Renal cortex interstitium (tissue), 11 donors: Measurements from ENCODE around the gene C1QA. TPM values are rescaled to one million over a fixed set of nuclear protein-coding genes. Genes with fewer than 3 reads are reported as not detected.

Source experiments
- DNase-seq, 11 donors: peaks; one replicate each; pipeline ENCODE4 v3.0.0-alpha.2; 2013; ENCODE audit warnings: low read depth in 9 of 11, low spot score in 4 of 11; ENCODE audit errors: extremely low read depth in 1 of 11
- polyA plus RNA-seq, 3 donors: library from polyadenylated mRNA; unstranded; fragments of 120-200 nt; gene quantifications; one replicate each; pipeline ENCODE4 v1.2.1, GENCODE V29; 2013; ENCODE audit not compliant: insufficient read length in 3 of 3

The C1QA gene
- polyA plus RNA-seq, 3 donors = 8.3 to 20.8 (median 14.9) TPM

GRCh38 chr1:22602060-22602740, 34.2 kb upstream of the C1QA start:
- DNase-seq = no peak

DNA sequence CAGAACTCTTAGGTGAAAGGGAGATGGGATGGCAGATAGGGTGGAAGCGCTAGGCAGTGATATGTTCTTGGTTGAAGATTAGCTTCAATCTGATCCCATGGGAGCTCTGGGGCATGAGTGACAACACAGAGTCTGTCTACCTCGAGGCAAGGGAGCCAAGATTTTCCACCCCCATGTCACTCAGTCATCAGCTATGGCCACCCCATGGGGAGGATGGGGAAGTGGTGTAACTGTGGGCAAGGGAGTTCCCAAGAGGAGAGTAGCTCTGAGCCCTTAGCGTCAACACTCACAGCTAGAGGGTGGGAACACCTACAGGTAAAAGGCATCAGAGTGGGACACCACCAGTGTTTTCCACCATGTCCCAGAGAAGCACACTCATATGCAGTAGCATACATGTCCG, 30.3 kb upstream of the C1QA start:
- no peak for DNase-seq

DNA sequence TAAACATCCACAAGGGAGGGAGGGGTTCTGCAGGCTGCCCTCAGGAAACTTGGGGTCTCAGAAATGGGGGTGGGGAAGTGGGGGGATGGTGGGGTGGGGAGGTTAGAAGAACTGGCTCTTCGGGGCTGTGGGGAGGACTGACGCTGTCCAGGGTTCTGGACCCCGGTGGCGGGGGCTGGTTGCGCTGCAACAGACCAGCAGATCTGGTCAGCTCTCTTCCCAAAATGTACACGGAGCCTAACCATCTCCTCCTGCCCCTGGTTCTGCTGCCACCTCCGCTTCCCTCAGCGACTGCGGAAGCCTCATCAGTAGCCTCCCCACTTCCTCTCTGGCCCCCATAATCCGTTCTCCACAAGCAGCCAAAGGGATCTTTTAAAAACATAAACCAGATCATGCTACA, 29.3 kb upstream of the C1QA start:
- DNase-seq = no peak

DNA sequence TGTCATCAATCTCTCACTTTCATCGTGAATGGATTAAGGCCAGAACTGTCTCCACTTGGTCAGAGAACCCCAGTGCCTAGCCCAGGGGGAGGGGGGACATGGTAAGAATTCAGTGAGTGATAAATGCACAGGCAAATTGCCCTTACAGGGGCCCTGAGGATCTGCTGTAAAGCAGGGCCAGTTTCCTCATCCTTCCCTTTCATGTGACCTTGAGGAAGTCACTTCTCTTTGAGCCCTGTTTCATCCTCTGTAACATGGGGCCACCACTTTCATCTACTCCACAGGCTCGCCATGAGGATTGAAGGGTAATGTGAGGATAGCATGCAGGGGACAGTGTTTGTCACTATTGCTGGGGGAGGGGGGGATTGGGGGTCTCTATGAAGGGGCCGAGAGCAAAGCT, 28.1 kb upstream of the C1QA start:
- no peak for DNase-seq

DNA sequence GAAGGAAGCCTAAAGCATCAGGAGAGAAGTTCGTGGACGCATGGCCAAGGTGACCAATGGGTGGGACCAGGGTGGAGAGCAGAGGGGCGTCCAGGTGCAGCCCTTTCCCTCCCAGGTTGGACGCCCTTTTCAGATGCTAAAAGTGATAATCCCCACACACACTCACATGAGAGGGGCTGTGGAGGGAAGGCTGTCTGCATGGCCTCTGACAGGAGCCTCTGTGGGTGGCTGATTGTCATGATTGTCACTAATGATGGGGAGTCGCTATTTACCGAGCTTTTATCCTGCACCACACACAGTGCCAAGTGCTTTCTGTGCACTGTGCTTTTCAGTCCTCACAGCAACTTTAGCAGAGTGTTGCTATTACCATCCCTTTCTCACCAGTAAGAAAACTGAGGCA, 27.1 kb upstream of the C1QA start:
- no peak for DNase-seq

DNA sequence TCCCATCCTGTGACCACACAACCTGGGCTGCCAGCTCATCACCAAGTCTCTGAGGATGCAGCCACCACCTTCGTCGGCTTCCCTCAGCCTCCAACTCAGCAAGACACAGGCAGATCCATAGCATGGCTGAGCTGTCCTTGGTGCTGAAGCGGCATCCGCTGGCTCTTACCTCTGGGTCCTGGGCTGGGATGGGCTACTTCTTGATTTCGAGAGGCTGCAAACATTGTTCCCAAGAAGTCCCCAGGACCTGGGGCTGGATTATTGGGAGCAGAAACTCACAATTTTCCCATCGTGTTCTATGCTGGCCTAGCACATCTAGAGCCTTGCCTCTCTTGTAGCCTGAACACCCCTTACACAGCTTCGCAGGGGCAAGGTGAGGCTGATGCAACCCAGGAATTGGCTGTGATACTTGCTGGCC, 24.9 kb upstream of the C1QA start:
- DNase-seq = peak; percentile 56 to 87 (median 72)

DNA sequence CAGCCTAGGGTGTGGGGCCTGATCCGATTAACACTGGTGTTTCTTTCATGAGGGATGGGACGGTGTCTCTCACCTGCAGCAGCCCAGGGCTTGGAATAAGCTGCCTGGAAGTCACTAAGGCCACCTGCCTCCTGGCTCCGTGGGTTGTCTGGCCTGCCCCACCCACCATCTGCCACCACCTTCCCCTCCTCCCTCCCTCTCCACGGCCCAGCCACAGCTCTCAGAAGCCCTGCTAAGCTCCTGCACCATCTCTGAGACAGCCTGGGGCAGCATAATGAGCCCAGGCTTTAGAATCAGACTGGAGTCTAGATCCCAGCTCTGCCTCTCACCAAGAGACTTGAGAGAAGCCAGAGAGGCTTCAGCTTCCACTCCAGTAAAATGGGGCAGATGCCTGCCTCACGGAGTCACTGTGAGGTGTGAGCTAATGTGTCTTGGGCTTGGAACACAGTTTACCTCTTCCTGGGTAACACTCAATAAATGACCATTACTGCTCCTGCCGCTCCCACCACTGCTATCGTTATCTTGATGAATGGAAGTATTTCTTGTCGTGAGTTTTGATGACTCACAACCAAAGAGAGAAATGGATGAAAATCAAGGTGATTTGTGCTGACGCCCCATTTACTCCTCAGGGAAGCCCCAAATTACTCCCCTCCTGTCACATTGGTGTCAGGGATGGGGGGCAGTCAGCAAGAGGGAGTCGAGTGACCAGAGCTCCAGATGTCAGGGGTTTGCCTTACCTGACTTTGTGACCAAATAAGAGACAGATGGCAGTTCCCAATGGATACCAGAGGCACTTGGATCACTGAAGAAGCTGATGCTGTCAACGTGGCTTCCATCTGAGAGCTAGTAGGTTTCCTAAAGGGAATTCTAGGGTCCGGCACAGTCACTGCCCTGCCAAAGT, 23.5 kb upstream of the C1QA start:
- no peak for DNase-seq

- no peak for DNase-seq
Measured at GRCh38 chr1:22613572-22613918, 22.9 kb upstream of the C1QA start.

DNA sequence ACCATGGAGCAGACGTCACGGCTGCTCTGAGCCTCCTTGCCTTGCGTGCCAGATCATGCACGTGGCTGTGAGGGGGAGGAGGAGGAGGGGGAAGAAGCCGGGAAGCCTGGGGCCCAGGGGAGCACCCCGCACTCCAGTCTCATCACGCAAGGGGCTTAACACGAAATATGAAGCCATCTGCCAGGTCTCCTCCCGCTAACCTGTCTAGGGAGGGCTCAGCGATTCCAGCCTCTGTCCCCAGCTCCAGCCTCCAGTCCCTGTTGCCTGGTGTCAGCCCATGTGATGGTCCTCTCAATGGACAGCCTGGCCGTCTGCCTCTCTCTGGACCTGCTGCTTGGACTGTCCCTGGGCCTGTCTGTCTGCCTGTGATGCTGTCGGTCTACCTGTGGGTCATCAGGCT, 22.5 kb upstream of the C1QA start:
- DNase-seq = no peak

- DNase-seq = no peak
Measured at GRCh38 chr1:22615886-22616285, 20.5 kb upstream of the C1QA start.

GRCh38 chr1:22616571-22616970, 19.9 kb upstream of the C1QA start:
- no peak for DNase-seq

DNA sequence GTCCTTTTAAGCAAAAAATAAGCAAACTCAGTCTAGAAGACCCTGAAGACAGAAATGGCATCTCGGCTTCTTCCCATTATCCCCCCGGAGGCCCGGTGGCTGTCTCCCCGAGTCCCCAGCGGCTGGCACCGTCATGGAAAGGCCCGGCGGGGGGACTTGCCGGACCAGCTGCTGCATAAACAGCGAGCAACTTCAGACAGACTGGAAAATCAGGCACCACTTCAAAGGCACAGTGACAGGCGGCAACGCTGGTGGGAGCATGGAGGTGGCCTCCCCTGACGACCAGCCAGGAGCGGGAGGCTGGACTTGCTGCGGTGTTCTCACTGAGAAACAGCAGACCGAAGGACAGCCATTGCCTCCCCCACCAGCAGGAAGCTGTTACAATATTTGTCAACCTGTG, 18.4 kb upstream of the C1QA start:
- no peak for DNase-seq

GRCh38 chr1:22619252-22619651, 17.2 kb upstream of the C1QA start:
- DNase-seq = no peak

GRCh38 chr1:22619798-22620197, 16.6 kb upstream of the C1QA start:
- no peak for DNase-seq

GRCh38 chr1:22621761-22622160, 14.7 kb upstream of the C1QA start:
- no peak for DNase-seq

DNA sequence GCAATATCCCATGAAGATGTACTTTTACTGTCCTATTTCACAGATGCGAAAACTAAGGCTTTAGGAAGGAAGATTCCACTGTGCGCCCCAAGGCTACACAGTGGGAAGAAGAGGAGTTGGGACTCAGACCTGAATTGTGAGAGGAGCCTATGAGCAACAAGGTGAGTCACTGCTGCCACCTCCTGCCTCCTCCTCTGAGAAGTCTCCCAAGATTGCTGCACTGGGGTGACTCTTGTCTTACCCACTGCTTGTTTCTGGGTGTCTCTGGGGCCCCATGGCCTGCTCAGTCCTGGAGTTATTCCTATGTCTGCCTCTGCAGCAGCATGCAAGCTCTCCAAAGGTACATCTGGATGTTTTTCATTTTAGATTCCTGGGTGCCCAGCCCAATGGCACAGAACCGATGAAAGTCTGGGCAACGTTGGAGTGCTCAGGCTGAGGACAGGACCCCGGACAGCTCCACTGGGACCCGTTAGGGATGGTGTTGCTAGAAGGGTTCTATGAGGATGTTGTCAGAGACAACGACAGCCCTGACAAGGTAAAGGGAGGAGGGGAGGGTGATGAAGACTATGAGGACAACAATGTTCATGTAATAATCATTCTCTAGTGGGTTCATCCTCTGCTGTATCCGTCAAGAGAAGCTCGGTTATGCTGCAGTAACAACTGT, 11.0 kb upstream of the C1QA start:
- peak in 4 of 11 donors; percentile 17 to 28 (median 24) for DNase-seq

DNA sequence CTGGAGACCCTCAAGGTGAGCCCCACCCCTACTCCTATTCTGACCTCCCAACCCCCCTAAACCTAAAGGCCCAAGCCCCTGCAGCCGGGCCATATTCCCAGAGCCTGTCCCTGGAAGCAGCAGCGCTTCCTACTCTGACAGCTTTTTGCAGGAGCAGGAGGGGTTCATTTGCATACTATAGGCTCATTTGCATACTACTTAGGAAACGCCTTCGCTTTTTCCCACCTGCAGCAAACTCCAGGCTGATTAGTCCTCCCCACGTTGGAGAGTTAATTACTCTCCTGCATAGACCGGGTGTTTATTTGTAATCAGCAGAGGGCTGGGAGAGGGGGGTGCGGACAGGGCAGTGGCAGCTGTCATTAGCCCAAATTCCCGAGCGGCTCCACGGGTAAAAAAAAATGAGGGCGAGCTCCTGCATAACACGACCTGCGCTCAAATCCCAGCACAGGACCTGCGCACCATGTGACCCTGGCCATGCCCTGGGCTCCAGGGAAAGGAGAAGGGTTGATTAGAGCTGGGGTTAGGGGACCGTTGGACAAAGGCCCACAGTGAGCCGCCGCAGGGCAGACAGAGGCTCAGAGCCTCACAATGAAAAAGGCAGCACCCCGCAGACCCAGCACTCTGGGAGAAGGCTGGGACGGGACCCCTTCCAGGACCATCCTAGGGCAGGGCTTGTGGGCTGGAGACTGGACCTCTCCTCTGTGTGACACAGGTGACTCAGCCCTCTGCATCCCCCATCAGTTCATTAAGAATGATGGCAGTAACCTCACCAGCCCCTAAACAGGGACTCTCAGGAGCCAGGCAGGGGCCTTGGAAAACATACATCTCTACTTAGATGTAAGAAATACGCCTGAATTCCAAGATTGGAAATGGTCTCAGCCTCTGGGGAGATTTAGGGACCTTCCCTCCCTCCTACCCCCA, 9.9 kb upstream of the C1QA start:
- no peak for DNase-seq

DNA sequence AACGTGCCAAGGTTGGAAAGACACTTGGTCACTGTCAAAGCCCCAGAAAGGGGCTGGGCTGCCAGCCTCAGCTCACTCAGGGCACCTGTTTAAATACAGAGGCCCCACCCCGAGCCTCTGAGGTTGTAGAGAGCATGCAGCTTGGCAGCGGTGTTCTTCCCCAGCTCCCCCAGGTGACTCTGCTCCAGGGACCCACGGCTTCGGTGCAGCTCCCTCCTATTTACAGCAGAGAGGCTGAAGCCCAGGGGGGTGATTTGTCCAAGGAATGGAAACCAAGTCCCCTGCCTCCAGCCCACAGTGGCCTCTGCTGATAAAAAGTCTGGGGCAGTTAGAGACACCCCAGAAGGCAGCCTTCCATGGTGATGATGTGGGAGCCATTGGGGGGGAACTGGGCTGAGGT, 9.1 kb upstream of the C1QA start:
- no peak for DNase-seq
